GM19463 (cell line): ENCODE data around the gene CCDC78.
"Not testable (repeated sequence)": the region's sequence is repeated elsewhere in the genome, so short reads cannot be mapped to it uniquely, and the experiment has no call there.

Experiments
- ATAC-seq: cut with Tn5 transposase; IDR thresholded peaks from one replicate; pipeline ENCODE4 v1.9.1; 2021; ENCODE audit warnings: mild to moderate bottlenecking, moderate library complexity; ENCODE audit not compliant: unreplicated experiment

CCDC78 gene

DNA sequence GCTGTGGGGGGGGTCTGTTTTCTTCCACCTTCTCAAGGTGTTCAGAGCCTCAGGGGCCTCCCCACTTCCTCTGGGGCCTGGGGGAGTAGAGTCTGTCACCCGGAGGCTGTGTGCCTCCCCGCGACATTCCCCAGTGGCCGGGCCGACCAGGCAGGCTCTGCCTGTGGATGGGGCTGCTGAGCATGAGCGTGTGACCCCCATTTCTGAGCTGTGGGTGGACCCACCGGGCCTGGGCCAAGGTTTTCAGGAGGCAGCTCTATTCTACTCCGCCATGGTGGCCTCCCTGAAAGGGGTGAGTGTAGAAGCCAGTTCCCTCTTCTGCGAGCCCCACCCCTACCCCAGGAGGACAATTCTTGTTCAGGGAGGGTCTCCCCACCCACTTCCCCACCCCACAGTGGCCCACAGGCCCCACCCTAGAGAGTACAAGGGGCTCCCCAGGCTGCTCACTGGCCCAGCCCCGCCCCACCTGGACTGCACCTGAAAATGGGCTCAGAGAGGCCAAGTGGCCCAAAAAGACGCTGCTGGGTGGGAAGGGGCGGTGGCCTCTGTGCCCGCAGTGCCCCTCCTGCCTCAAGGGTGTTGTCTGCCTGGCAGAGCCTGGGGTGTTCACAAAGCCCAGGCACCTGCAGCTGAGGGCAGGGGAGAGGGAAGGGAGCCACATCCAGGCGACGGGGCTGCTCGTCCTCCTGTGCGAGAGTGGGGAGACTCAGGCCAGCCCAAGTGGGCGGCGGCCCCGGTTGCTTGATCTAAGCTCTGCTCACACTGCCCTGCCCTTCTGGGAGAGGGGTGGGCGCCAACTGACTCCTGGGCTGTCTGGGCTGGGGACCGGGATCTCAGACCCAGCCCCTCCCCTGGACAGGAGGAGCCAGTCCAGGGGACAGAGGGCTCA lies 35.6 kb upstream of the CCDC78 start:
- ATAC-seq: no peak

DNA sequence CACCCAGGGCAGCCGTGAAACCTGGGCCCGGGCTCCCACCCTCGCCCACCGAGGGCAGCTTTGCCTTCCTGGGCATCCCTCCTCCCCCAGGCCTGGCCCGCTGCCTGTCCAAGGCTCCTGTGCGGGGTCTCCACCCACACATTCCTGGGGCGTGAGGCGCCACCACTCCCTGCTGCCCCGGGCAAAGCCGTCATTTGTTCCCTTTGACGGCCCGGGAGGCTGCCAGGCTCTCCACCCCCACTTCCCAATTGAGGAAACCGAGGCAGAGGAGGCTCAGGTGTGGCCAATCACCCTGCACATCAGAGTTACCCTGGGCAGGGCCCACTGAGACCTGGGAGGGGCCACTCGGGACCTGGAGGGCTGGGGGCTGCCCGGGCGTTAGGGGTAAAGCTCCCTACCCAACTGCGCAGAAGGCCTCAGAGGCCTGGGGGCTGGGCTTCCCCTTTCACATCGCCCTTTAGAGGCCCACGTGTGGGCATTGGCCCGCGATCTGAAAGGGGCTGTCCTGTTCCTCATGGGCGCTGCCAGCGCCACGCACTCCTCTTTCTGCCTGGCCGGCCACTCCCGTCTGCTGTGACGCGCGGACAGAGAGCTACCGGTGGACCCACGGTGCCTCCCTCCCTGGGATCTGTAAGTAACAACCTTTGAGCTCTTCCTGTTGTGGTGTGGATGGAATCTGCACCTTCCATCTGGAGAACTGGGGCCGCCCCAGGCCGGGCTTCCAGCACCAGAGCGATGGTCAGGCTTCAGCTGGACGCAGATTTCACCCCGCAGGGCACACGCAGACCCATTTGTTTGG lies 34.5 kb upstream of the CCDC78 start, which contains the start of gene MSLN:
Gene MSLN (plus strand): TSS at position 190 of the 799 bp plus-strand sequence. CDS start 1,947 bp downstream, outside the sequence.
- ATAC-seq: no peak

DNA sequence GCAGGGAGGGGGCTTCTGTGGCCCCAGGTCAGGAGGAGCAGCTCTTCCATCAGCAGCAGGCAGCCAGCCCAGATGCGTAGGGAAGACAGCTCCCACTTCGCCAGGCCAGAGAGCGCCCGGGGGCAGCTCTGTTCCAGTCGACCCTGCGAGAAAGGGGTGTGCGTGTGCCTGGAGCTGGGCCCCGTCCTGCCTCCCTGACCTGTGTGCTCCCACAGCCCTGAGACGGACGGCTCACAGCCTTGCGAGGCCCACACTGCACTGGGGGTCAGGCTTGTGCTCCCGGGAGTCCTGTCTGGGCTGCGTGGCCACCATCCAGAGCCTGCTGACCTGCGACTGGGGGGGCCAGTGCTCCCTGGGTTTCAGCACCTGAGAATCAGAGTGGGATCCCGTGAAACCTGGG lies 33.8 kb upstream of the CCDC78 start:
- no peak for ATAC-seq

DNA sequence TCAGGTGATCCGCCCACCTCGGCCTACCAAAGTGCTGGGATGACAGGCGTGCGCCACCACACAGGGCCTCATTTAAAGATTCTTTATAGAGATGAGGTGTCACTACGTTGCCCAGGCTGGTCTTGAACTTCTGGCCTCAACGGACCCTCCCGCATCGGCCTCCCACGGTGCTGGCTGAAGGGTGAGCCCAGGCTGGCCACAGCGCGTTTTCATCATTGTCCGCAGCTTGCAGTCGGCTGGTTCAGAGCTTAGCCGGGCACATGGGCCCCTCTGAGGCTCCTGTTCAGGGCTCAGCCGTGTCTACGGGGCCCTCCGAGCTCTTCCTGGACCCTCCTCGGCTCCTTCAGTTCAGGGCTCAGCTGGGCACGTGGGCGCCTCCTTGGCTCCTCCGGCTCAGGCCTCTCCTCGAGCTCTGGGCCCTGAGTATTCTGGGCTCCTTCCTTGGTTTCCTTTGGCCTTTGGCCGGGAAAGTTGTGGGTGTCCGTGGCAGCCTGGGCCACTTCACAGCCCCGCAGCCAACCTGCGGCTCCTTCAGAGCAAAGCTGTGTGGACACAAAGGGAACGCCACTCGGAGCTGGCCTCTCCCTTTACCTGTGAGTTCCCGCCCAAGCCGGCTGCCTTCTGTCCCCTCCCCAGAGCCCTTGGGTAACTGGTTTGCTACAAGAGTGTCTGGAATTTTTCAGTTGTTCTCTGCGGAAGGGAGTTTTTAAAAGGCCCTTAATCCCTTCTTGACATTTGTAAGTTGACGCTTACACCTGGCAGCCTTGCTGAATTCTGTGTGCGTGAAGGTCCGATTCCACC lies 33.1 kb upstream of the CCDC78 start:
- ATAC-seq: no peak

DNA sequence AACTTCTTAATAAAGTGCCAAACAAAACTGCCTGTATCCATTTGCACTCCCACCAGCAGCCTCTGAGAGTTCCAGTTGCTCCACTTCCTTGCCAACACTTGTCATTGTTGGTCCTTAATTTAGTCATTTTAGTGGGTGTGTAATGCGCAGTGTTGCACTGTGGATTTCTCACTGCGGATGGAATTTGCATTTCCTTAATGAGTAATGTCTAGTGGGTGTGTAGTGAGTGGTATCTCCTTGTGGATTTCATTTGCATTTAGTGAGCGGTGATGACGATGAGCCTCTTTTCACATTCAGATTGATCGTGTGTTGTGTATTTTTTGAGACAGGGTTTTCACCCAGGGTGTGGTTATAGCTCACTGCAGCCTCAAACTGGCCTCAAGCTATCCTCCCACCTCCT lies 30.2 kb upstream of the CCDC78 start:
- ATAC-seq: no peak

DNA sequence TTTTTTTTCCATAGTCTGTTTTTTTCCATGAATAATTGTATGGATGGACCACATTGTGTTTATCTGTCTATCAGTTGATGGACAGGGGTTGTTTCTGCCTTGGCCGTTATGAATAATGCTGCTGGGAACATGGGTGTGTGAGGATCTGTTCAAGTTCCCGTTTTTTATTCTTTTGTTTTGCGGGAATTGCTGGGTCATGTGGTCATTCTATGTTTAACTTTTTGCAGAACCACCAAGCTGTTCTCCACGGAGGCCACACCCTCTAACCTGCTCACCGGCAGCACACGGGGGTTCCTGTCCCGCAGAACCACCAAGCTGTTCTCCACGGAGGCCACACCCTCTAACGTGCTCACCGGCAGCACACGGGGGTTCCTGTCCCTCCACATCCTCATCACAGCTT lies 28.4 kb upstream of the CCDC78 start:
- no peak for ATAC-seq

DNA sequence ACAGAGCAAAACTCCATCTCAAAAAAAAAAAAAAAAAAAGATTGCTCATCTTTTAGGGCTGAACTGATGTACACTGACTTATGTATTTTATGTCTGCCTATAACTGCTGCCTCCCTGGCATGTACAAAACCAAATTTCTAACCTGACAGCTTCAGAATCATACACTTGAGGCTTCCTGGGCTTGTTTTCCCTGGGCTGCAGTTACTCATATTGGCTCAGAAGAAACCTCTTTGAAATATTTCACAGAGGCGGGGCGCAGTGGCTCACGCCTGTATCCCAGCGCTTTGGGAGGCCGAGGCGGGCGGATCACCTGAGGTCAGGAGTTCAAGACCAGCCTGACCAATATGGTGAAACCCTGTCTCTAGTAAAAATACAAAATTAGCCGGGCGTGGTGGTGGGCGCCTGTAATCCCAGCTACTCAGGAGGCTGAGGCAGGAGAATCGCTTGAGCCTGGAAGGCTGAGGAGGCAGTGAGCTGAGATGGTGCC lies 27.9 kb upstream of the CCDC78 start:
- ATAC-seq: not testable (repeated sequence)

DNA sequence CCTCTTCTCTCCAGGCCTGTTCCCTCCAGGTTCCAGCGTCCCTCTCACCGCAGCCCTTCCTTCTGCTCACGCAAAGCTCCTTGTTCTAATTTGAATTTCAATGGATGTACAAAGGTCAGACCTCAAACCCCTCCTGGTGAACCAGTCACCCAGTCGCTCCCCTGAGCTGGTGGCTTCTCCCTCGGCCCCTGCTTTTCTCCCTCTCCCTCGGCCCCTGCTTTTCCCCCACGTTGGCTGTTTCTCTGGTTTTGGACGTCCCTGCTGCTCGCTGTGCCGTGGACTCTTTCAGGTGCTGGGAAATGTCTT lies 25.7 kb upstream of the CCDC78 start:
- no peak for ATAC-seq

DNA sequence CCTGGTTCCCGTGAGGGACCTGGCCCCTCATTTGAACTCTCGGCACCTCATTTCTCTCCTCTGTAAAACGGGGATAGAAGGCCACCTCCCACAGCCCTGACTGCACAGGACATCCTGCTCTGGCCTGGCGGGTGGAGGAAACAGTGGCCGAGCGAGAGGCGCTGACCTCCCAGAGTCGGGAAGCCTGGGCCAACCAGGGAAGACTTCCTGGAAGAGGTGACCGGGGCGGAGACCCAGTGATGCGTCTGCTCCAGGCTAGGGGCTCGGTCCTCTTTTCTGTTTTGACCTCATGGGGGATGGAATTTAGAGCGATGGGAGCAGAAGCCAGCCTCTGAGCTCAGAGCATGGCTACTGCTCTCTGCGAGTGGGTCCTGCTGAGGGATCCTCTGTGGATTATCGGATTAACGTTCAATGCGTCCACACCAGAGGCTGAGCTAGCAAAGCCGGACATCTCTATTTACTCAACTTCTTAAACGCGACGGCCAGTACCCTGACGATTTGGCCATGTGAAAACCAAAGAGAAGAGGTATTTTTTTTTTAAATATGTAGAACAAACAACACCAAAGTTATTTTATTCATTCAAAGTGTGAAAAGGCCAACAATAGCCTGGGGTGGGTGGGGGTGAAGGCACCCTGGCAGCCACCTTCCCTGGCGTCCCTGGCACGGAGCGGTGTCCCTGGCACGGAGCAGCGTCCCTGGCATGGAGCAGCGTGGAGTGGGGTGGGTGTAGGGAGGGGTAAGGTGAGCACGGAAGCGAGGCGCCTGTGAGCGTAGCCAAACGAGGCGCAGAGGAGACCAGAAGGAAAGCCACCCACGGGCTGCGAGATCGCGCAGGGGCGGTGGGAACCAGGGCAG lies 25.1 kb upstream of the CCDC78 start:
- ATAC-seq: no peak

DNA sequence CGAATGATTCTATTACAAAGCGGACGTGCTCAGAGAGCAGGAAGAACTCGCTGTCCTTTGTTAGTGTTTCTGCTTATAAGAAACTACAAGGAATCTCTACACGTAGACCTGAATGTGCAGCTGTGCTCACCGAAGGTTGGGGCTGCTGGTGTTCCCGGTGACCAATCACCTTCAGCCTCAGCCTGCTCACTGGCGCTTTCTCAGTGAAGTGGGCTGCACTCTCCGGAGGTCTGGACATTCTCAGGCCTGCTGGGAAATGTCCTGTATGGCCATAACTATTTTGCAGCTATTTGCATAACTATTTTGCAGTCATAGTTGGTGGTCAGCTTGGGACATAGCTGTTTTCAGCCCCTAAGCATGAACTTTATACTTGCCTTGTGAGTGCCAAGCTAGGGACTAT lies 24.2 kb upstream of the CCDC78 start:
- ATAC-seq: no peak

DNA sequence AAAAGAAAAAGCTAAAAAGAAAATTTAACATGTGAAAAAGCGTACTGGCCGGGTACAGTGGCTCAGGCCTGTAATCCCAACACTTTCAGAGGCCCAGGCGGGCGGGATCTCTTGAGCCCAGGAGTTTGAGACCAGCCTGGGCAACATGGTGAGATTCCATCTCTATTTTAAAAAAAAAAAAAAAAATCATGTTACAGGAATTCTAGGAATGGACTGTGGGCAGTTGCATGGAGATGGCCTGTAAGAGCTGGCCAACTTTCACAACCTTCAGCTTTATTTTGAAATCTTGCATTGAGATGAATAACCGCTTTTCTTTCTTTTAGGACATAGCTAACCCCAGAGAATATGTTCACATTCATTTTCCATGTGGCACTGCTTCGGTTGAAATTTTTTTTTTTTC lies 22.8 kb upstream of the CCDC78 start:
- no peak for ATAC-seq

DNA sequence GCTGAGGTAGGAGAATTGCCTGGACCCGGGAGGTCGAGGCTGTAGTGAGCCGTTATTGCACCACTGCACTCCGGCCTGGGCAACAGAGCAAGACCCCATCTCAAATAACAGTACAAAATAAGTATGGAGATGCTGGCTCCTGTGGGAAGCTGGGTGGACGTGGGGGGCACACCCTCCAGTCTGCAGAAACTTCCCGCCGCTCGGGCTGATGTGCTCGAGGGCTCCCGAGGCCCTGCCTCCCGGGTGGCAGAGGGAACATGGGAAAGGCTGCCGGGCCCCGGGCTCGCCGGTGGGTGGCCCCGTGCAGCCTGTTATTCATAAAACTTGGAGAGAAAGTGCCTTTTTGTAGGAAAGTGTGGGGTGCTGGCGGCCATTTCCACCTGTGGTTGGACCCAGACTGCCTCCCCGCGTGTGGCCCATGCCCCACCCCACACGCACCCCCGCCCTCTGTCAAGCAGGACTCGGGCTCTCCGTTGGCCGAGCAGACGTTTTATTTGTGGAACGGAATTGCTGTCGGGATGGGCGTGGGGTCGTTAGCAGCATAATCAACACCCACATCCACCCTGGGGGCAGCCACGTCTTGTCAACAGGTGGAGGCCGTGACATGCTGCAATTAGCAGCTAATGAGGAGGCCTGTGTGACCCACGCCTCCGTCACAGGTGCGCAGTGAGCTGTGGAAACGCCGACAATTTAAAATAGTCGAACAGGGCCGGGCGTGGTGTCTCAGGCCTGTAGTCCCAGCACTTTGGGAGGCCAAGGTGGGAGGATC lies 21.9 kb upstream of the CCDC78 start:
- no peak for ATAC-seq

DNA sequence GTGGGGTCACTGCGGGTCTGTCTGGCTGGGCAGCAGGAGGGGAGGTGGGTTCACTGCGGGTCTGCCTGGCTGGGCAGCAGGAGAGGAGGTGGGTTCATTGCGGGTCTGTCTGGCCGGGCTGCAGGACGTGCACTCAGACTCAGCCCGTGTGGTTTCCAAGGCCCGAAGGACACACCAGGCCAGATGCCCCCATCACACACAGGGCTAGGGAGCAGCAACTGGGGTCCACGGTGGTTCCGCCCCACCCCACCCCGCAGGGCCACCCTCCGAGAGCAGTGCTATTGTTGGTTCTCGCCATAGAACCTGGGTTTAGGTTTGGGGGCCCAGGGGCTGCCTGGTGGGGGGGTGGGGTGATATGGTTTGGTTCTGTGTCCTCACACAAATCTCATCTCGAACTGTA lies 20.4 kb upstream of the CCDC78 start:
- ATAC-seq: no peak

DNA sequence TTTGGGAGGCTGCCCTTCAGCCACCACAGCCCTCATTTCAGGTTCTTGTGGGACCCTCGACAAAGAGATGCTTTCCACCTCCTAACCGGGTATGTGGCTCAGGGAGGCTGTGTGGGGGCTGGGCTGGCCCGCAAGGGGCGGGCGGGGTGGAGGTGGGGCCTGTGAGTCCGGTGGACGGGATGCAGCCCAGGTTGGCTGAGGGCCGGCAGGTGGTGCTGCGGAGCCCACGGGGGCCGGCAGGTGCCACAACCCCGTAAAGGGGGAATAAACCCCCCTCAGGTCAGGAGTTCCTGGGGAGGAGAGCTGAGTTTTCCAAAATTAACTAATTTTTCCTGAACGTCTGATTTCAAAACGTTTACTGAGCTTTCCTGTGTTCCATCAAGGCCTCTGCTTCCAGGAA lies 19.5 kb upstream of the CCDC78 start:
- no peak for ATAC-seq

DNA sequence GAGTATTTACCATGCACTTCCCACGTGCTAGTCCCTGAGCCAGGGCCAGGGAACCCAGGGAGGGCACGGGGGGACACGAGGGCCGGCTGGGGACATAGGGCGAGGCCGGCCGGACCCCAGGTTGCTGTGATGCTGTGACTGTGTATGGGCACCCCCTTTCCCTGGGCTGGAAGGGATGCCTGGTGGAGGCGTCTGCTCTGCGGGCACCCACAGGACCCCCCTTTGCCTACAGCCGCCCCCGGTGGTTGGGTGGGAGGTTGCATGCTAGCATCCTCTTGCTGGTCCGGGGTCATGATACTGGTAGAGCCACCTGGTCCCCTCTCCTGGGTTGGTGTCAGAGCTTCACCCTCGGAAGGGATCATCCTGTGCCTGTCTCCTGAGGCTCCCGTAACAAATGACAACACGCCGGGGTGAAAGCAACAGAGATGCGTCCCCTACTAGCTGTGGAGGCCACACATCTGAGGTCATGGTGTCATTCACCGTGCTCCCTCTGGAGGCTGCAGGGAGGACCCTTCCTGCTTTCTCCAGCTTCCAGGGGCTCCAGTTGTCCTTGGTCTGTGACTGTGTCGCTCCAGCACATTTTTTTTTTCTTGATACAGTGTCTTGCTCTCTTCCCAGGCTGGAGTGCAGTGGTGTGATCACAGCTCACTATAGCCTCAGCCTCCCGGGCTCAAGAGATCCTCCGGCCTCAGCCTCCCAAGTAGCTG lies 17.7 kb upstream of the CCDC78 start:
- no peak for ATAC-seq

DNA sequence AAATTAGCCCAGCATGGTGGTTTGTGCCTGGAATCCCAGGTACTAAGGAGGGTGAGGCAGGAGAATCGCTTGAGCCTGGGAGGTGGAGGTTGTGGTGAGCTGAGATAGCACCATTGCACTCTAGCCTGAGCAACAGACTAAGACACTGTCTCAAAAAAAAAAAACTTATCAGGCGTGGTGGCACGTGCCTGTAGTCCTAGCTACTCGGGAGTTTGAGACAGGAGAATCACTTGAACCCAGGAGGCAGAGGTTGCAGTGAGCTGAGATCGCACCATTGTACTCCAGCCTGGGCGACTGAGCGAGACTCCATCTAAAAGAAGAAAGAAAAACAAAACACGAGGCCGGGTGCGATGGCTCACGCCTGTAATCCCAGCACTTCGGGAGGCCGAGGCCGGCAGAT lies 16.7 kb upstream of the CCDC78 start:
- ATAC-seq: not testable (repeated sequence)

DNA sequence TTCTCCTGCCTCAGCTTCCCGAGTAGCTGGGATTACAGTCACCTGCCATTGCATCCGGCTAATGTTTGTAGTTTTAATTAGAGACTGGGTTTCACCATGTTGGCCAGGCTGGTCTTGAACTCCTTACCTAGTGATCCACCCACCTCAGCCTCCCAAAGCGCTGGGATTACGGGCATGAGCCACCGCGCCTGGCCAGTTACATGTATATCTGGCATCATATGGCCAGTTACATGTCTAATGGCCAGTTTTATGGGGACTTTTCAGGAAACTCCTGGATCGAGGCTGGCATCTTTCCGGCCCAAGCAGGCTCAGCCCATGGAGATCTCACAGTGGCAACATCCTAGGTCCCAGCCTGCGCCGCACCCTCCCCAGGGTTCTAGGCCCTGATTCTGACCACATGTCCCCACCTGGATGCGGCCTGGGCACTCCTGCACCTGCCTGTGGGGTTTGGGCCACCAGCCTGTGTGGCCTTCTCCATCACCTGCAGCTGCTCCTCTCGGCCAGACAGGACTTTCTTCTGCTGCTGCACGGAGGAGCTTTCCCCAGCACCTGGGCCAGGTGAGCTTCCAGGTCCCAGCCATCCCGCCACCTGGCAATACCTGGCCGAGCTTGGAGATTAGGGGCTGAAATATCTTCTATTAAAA lies 15.9 kb upstream of the CCDC78 start:
- ATAC-seq: no peak

DNA sequence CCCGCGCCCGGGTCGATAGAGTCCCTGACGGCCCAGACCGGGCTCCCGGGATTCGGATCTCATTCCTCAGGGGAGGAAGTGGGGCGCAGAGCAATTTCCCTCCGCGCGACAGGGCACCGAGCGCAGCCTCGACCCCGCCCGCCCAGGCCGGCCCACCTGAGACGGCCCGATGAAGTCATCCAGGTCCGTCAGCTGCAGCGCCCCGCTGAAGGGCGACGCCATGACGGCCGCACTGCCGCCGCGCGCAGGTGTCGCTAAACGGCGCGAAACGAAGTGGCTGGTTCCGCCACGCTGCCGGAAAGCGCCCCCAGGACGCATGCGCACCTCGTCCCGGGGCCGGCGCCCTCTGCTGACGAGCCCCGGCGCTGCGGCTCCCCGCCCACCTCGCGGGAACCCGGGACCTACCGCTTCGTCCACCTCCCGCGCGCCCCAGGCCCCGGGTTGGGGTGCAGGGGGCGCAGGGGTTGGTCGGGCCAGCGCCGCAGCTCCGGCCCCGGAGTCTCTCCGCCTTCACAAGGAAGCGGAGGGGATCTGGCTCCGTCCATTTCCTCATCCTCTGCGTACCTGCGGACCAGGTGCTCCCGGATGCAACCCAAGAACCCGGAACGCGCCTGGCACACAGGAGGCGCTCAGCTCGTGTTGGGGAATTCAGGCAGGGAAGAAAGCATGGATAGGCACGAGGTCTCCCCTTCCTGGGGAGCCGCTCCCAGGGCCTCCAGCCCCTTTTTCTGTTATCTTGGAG lies 14.7 kb upstream of the CCDC78 start, which contains the start of gene CIAO3:
Gene CIAO3 (minus strand): TSS at position 234 of the 742 bp plus-strand sequence. CDS start 12 bp downstream, at position 222.
- ATAC-seq: peak; percentile 78
